AG04449 (cell line): ENCODE results near the gene GON7.
A peak's percentile ranks its signal among the peaks of the same experiment; 100 is the strongest.
"Not testable (repeated sequence)": the region's sequence is repeated elsewhere in the genome, so short reads cannot be mapped to it uniquely, and the experiment has no call there.

ENCODE experiments used
- CTCF ChIA-PET: fragments of 350-600 bp; formaldehyde crosslinking; extraction: SDS; loops from one replicate; lab custom pipeline; 2021; ENCODE audit warnings: antibody characterized with exemption; lab: Yijun Ruan, JAX
- POLR2A ChIA-PET: fragments of 400-600, 350-600 bp; formaldehyde crosslinking; extraction: SDS; loops from one replicate; lab custom pipeline; 2020; ENCODE audit warnings: antibody characterized with exemption, inconsistent platforms; lab: Yijun Ruan, JAX
- DNase-seq: peaks from one replicate; pipeline ENCODE4 v3.0.0-alpha.2; 2010; ENCODE audit warnings: low read depth, low spot score
- H3K4me3 ChIP-seq: 2 replicates; pipeline ENCODE4 v1.5.1; 2011; ENCODE audit warnings: low read depth, mild to moderate bottlenecking, control low read depth, low read length
- TF ChIP-seq, protein P1 (sequence below): IDR thresholded peaks from one replicate; pipeline ENCODE4 v1.5.1; 2011; ENCODE audit warnings: mild to moderate bottlenecking, moderate library complexity, low read length, control low read depth, inconsistent platforms; ENCODE audit not compliant: insufficient read depth; ENCODE audit errors: missing control alignments

The GON7 gene

DNA sequence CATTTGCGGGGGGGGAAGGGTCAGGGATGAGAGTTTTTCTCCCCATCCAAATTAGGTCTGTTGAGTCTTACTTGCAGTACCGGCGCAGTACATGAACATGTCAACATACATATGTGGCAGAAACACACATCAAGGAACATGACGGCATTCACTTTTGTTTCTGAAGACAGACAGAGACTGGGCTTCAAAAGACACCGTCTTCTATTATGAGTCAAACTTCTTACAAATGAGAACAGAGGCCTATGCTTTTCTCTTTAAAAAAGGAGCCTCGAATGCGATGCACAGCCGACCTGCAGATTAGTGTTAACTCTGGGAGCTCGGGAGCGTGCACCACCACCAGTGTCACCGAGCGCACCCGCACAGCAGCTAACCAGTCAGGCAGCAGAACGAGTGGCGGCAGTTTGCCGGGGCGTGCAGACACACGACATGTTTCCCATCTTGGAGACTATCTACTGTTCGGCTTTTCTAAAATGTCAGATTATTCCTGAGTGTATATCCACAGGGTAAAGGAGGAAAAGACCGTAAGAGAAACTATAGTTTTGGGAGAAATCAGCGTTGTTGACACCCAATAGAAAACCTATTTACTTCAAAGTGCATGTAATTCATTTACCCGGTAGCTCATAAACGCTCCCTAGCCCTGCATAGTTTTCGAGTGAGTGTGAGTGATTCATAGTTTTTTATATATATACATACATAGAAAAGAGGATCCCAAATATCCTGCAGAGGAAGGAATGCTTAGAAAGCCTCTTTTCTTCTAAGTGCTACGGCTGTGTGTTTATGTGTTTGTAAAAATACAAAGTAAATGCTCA lies 33.2 kb upstream of the GON7 start:
- CTCF ChIA-PET: interaction anchor here (1.2 to 1.7 kb wide), 3 partner anchors 11 to 35 kb away, joined by 3 to 6 read pairs (median 3); no protein-coding TSS in a partner anchor
- TF ChIP-seq, protein P1, sequence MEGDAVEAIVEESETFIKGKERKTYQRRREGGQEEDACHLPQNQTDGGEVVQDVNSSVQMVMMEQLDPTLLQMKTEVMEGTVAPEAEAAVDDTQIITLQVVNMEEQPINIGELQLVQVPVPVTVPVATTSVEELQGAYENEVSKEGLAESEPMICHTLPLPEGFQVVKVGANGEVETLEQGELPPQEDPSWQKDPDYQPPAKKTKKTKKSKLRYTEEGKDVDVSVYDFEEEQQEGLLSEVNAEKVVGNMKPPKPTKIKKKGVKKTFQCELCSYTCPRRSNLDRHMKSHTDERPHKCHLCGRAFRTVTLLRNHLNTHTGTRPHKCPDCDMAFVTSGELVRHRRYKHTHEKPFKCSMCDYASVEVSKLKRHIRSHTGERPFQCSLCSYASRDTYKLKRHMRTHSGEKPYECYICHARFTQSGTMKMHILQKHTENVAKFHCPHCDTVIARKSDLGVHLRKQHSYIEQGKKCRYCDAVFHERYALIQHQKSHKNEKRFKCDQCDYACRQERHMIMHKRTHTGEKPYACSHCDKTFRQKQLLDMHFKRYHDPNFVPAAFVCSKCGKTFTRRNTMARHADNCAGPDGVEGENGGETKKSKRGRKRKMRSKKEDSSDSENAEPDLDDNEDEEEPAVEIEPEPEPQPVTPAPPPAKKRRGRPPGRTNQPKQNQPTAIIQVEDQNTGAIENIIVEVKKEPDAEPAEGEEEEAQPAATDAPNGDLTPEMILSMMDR: no peak
- POLR2A ChIA-PET: interaction anchor here (0.8 to 0.9 kb wide), 2 partner anchors 8 to 19 kb away, joined by 3 to 5 read pairs; no protein-coding TSS in a partner anchor
- peak; percentile 47 for DNase-seq
- H3K4me3 ChIP-seq: no peak overlapping the region

DNA sequence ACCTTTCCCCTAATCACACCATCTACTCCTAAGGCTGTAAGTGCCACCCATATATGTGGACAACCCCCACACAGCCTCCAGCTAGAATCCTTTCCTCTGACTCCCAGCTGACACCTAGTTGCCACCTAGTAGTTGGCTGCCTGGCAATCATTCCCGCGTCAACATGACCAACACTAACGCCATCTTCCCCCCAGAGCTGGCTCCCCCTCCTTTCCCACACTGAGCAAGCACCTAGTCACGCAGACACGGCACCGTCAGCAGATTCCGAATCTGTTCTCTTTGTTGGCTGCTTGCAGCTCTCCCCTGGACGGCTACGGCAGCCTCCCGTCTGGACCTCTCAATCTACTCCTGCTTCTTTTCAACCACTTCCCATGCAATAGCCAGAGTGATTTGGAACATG lies 27.9 kb upstream of the GON7 start:
- ChIA-PET POLR2A (no interaction called here), CTCF (interaction anchor here (1.2 to 1.8 kb wide), 2 partner anchors 12 to 28 kb away, joined by 3 to 5 read pairs; partner anchors contain the start of genes GON7 and UBR7)
- DNase-seq: peak; percentile 31
- TF ChIP-seq, protein P1: no peak
- H3K4me3 ChIP-seq: no peak overlapping the region

DNA sequence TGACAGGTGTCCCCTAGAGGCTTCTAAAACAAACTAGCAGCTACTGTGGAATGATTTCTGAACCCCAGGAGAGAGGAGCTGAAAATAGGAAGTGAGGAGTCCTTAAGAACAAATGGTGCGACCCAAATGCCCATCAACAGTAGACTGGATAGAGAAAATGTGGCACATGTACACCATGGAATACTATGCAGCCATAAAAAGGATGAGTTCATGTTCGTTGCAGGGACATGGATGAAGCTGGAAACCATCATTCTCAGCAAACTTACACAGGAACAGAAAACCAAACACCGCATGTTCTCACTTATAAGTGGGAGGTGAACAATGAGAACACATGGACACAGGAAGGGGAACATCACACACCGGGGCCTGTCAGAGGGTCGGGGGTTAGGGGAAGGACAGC lies 26.2 kb upstream of the GON7 start:
- CTCF ChIA-PET: interaction anchor here (1.2 to 1.7 kb wide), 3 partner anchors 10 to 385 kb away, joined by 4 to 6 read pairs (median 4); no protein-coding TSS in a partner anchor
- H3K4me3 ChIP-seq, DNase-seq, POLR2A ChIA-PET: not testable (repeated sequence)

DNA sequence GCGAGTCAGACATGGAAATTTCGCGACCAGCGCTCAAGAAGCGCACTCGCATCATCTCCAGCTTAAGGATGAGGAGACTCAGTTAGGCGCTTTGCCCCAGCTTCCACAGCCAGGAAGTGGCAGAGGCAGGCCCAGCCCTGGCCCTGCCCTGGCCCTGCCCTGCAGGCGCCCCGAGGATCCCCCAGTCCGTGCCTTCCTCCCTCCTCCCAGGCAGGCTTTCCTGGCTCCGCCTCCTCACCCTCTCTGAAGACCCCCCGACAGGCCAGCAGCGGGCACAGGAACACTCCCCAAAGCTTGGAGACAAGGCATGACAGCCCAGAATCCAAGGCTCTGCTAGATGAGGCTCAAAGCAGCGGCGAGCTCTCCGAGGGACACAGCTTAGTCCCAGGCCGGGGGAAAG lies 25.3 kb upstream of the GON7 start:
- CTCF ChIA-PET: interaction anchor here (1.2 to 1.7 kb wide), 5 partner anchors 10 to 386 kb away, joined by 3 to 6 read pairs (median 4); no protein-coding TSS in a partner anchor
- TF ChIP-seq, protein P1: no peak
- DNase-seq: no peak
- POLR2A ChIA-PET: interaction anchor here (1.4 kb wide), 1 partner anchor 8 kb away, joined by 5 read pairs; no protein-coding TSS in a partner anchor
- peak overlapping the region; percentile 65; the same call in 1 of the 2 replicates for H3K4me3 ChIP-seq

DNA sequence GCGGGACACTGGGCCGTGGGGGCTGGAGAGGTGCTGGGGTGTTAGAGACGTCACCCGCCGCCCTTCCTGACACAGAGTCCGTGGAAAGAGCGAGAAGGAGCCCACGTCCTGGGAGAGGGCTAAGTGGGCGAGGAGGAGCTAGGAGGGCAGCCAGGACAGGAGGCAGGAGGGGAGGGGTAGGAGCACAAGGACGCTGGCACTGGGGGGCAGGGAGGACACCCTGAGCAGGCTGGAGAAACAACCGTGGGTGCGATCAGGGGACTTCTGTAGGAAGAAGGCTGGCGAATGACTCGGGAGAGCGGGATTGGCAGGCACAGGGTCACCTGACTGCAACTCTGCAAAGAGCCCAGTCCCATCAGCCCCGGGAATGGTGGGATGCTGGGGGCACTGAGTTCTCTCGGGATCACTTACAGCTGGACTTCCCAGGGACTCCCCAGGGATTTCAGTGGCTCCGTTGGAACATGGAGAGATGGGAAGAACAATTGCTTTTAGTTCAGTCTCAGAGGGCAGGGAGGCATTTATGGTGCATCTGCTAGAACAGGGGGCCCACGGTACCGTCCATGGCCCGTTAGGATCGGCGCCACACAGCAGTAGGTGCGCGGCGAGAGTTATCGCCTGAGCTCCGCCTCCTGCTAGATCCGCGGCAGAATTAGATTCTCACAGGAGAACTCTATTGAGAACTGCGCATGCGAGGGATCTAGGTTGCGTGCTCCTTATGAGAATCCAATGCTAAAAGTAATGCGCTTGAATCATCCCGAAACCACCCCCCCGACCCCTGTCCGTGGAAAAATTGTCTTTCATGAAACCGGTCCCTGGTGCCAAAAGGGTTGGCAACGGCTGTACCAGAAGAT lies 24.5 kb upstream of the GON7 start:
- CTCF ChIA-PET: interaction anchor here (1.2 to 1.7 kb wide), 5 partner anchors 9 to 118 kb away, joined by 3 to 6 read pairs (median 4); no protein-coding TSS in a partner anchor
- H3K4me3 ChIP-seq: peak overlapping the region; percentile 65

DNA sequence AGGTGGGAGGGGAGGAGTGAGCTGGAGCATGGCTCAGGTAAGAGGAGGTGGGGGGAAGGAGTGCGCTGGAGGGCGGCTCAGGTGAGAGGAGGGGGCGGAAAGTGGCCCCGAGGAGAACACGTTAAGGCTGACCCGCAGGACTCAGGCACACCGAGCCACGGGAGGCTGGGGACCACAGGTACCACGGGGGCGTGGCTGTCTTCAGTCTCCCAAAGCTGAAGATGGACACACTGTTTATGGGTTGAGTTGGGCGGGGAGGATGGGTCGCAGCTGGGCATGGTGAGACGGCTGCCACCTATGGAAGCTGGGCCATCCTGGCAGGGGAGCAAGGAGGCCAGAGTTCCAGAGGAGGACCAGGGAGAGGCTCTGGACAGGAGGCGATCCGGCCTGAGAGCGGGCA lies 23.7 kb upstream of the GON7 start:
- TF ChIP-seq, protein P1: no peak
- ChIA-PET CTCF (interaction anchor here (1.2 to 1.7 kb wide), 2 partner anchors 11 to 53 kb away, joined by 4 to 6 read pairs; no protein-coding TSS in a partner anchor), POLR2A (no interaction called here)
- DNase-seq: no peak
- no peak overlapping the region for H3K4me3 ChIP-seq

More for the DNA sequence above, 24.5 kb upstream of the GON7 start:
- TF ChIP-seq, protein P1: no peak
- POLR2A ChIA-PET: interaction anchor here (1.4 kb wide), 1 partner anchor 9 kb away, joined by 5 read pairs; no protein-coding TSS in a partner anchor
- no peak for DNase-seq
